HG03558 (cell line): Measurements from ENCODE around the gene TPRG1.

Experiments
- ATAC-seq: cut with Tn5 transposase; IDR thresholded peaks from one replicate; pipeline ENCODE4 v1.9.1; 2021; ENCODE audit warnings: moderate number of reproducible peaks; ENCODE audit not compliant: unreplicated experiment; ENCODE audit errors: extremely low read depth

The TPRG1 gene

DNA sequence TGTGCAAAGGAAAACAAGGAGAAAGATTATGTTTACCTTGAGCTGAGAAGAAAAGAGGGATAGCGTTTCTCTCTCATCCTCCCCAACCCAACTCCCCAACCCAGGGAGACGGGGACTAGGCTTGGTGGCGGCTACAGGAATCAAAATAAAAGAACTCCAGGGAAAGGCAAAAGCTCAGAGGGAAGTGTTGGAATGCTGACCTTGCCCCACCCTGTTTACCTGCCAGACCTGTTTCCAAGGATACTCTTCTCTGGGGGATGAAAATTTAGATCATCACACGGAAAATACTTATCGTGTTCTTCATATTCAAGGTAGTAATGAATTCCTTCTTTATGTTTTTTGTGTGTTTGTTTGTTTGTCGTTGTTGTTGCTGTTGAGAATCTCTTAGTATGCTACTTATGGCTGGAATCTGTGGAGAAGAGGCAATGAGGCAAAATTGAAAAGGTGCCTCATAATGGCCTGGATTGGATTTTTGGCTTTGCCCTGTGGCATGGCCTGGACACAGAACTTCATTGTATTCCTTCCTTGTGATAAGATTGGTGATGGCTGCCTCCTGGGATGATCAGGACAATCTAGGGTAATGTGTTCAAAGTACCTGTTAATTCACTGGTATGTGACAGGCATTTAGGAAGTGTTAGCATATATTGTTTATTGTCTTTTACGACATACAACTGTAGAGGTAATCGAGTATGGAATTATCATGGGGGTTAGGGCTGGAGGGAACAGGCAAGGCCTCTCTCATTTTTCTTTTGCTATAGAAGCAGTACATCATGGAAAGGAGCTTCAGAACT is 11.1 kb upstream of the TPRG1 start:
- ATAC-seq = no peak

DNA sequence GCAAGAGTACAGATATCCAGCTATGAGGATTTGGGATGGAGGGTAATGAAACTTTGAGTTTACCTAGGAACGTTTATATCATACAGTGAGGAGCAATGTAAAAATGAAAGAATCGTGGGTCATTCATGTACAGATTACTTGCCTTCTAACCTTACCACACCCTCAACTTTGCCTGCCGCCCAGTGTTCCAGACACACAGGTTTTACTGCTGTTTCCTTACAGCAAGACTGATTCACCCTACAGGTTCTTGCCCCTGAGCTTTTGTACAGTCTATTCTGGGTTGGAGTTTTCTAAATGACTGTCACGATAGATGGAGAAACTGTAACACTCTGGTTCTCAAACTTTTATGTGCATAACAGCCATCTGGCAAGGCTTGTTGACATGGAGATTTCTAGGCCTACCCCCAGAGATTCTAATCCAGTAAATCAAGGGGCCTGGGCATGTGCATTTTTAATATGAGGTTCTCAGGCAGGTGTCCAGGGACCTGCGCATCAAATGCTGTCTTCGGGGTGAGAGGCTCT is 6.6 kb upstream of the TPRG1 start:
- no peak for ATAC-seq

DNA sequence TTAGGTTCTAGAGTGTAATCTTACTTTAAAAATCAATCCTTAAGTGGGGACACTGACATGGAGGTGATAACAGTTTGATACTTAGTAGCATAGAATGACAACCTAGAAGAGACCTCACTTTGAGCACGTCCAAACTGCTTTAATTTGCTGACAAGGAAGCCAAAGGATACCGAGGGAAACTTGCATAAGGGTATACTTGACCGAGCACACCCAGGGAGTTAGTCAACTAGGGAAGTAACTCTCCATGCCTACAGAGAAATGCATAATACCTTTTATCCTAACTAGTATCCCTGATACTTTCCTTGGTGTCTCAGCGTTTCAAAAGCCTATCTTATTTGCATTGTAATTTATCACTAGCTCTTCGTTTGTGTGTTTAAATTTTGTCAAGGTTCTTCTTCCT is 5.5 kb upstream of the TPRG1 start:
- ATAC-seq = no peak

GRCh38 chr3:189167027-189167766 is 4.6 kb upstream of the TPRG1 start:
- ATAC-seq = no peak

GRCh38 chr3:189168711-189169110 is 3.1 kb upstream of the TPRG1 start:
- ATAC-seq = no peak

DNA sequence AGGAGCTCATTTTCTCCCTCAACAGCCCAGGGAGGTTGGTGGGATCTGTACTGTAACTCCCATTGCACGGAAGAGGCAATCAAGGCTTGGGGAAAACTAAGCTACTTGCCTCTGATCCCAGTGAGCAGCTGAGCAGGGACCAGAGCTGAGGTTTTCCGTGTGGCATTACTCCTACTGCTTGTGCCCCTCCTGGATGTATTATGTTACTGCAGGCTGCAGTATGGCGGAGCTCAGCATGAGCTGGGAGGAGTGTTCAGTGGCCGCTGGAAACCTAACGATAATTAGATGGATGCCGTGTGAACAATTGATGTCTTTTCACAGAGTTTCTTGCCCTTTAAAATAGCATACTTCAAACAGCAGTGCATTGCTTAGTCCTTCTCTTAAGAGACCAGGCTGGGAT is 2.0 kb upstream of the TPRG1 start:
- no peak for ATAC-seq

GRCh38 chr3:189170559-189170958 is 1.2 kb upstream of the TPRG1 start:
- ATAC-seq = no peak

DNA sequence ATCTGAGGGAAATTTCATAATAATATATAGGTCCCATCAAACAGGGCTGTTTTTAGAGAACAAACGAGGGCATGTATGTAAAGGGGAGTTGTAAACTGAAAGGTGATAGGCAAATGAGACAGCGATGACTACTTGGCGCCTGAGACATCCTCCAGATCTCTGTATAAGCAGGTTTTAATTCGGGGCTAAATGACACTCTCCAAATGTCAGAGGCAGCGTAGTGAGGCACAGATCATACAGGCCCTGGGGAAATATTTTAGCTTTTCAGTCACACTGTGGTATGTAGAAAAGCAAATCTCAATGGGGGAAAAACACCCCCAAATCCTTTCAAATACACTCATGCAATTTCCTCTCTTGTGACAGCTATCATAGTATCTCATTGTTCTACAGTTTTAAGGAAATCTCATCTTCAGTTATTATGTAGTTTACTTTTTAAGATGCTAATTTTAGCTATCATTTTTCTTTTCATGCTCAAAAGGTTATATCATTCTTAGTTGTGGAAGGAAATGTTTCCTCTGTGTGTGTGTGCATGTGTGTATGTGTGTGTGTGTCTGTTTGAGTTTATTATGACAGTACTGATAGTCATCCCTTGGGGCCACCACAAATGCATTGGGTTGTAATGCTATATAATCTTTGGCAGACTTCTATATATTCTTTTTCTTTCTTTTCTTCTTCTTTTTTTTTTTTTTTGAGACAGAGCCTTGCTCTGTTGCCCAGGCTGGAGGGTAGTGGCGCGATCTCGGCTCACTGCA is 1.1 kb downstream of the TPRG1 start:
- no peak for ATAC-seq

- no peak for ATAC-seq
These were observed 12.8 kb downstream of the TPRG1 start for GRCh38 chr3:189184566-189184965.

GRCh38 chr3:189186101-189186500 is 14.3 kb downstream of the TPRG1 start:
- ATAC-seq = no peak

GRCh38 chr3:189188466-189188865 is 16.7 kb downstream of the TPRG1 start:
- no peak for ATAC-seq

GRCh38 chr3:189192725-189193124 is 21.0 kb downstream of the TPRG1 start:
- ATAC-seq = no peak

DNA sequence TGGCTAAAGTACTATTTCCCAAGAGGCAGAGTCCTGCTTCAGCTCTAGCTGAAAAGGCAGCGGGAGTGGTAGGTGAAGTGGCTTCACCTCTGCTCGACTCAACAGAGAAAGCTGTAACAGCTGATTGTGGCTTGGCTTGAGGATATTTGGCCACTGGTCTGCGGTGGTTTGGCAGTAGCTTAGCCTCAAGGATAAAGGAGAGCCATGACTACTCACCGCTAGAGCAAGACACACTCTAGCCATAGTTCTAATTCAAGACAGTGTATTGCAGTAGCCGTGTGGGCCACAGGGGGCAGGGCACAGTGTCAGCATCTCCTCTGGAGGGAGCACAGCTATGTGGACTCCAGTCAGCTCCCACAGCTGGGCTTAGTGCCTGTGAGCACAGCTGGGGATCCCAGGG is 23.5 kb downstream of the TPRG1 start:
- no peak for ATAC-seq

- no peak for ATAC-seq
These were observed 30.3 kb downstream of the TPRG1 start for GRCh38 chr3:189202106-189202505.

GRCh38 chr3:189202583-189202982 is 30.8 kb downstream of the TPRG1 start:
- no peak for ATAC-seq

- ATAC-seq = no peak
These were observed 32.5 kb downstream of the TPRG1 start for GRCh38 chr3:189204167-189204866.

- no peak for ATAC-seq
These were observed 33.2 kb downstream of the TPRG1 start for GRCh38 chr3:189204937-189205336.

GRCh38 chr3:189210251-189210770 is 38.5 kb downstream of the TPRG1 start:
- ATAC-seq = no peak

DNA sequence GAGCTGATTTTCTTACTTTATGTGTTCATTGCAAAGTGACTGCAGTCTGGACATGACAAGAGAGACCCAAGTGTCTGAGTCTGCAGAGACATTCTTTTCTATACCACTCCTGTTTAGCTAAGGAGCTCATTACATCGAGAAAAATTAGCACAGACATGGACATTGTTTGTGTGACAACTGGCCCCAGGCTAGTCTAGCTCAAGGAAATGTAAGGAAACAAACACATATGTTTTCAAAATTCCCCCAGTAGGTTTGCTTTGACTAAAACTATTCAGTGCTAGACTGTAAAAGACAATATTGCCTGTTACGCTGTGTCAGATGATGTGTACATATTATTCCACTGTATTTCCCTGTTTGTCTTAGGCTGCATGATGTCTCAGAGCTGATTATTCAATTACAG is 40.9 kb downstream of the TPRG1 start:
- no peak for ATAC-seq

DNA sequence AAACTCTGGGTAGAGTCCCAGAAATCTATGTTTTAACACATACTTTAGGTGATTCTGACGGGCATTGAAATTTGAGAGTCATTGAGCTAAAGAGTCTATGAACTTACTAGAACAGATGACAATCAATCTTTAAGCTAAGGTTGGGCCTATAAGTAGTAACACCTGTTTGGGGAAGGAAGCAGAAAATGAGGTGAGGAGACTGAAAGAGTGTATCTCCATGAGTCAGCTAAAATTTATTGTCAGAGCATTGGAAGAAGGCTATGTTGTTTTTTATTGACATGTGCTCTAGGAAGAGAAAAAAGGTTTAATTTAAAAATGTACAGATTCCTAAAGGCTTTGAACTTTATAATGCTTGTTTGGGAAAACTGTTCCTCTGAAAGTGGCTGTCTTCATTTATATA is 42.9 kb downstream of the TPRG1 start:
- no peak for ATAC-seq
